GM19463 (cell line): ENCODE data around the gene PAX2.

ENCODE experiments used
- ATAC-seq: cut with Tn5 transposase; IDR thresholded peaks from one replicate; pipeline ENCODE4 v1.9.1; 2021; ENCODE audit warnings: mild to moderate bottlenecking, moderate library complexity; ENCODE audit not compliant: unreplicated experiment

PAX2 gene

DNA sequence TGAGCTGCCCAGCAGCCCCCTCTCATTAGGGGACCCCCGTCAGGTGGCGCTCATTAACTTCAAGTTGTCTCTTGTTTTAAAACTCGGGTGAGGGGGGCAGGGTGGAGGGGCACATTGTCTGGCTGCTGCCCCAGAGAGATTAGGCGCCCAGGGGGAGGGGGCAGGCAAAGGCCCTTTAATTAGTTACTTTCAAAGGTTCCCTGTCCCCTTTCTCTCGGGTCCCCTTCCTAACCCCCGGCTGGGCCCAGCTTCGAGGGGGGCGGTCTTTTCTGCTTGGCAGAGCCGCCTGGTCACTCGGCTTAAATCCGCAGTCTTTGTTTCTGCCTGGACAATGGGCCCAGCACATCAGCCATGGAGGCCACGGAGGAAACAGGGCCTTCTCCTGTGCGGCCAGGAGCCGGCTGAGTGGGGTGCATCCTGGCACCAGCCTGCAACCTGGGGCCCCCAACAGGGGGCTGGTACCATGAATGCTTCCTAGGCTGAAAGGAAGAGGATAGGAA is 128.5 kb downstream of the PAX2 start:
- no peak for ATAC-seq

DNA sequence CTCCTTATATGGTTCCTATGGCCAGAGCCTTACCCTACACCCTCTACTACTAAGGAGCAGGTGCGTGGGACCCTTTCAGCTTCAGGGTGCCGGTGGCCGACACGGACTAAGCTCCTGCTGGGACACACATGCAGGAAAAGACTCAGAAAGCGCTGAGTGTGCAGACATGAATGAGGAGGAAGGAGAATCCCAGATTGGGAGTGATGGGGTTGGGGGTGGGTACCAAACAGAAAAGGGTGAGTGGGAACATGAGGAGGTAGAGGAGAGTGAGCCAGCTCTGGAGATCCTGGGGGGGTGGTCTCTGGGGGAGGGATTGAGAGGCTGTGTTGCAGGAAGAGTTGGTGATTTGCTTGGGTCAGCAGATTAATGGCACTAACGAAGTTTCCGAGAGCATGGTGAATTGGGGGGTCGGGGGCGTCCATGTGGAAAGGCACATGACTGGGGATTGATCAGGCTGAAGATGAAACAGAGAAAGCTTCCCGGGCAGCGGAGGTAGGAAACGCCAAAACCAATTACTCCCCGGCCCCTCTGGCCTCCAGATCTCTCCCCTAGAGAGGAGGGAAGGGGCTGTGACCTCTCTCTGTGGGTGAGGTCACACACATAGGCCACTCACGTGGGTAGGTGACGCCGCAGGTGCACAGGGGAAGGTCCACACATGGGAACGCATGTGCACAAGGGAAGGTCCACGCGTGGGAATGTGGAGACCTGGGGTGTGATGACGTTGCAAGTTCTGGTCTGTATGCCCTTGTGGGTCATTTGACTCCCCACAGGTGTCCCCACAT is 129.5 kb downstream of the PAX2 start:
- no peak for ATAC-seq

- no peak for ATAC-seq
Observed at GRCh38 chr10:100875484-100876166, 130.2 kb downstream of the PAX2 start.

GRCh38 chr10:100876585-100877460 is 131.4 kb downstream of the PAX2 start:
- ATAC-seq = no peak

DNA sequence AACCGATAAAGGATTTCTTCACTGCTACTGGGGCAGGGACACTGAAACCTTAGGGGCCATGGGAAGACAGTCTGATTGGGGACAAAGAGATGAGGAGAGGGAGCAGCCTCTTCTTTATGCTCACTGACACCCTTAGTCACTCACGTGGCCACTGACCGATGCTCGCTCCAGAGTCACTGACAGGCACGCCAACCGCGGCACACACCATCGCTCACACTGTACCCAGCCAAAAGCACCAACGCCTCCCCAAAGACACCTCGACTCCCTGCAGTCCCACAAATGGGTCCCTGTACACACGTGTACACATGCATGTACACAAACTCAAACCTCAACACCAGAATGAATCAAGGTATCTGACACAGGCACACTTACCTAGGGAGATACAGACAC is 132.1 kb downstream of the PAX2 start:
- no peak for ATAC-seq

DNA sequence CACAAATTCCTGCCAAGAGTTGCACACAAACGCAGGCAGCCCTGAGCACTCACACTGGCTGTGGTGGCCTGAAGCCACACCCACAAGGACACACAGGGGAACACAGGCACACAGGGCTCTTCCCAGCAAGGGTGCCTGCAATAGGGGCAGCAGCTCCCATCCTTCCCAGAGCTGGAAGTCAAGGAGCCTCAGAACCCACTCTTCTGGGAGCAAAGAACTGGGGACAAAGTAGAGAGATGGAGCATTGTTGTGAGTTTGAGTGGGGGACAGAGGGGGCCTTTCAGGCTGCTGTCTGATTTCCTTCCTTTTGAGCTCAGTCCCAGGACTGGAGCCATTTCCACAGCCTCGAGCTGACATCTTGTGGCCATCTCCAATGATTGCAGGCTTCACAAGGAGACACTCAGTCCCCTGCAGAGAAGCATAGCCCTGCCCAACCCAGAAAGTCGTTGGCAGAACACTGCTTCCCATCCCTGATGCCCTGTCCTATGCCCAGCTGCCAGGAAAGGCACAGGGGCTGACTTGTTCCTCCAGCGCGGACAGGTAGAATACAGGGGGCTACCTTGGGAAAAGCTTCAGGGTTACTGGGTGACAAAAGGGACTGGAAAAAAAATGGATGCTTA is 133.0 kb downstream of the PAX2 start:
- ATAC-seq = no peak
